ENCODE data around the gene WNT9B.

- TF ChIP-seq, protein P1, sequence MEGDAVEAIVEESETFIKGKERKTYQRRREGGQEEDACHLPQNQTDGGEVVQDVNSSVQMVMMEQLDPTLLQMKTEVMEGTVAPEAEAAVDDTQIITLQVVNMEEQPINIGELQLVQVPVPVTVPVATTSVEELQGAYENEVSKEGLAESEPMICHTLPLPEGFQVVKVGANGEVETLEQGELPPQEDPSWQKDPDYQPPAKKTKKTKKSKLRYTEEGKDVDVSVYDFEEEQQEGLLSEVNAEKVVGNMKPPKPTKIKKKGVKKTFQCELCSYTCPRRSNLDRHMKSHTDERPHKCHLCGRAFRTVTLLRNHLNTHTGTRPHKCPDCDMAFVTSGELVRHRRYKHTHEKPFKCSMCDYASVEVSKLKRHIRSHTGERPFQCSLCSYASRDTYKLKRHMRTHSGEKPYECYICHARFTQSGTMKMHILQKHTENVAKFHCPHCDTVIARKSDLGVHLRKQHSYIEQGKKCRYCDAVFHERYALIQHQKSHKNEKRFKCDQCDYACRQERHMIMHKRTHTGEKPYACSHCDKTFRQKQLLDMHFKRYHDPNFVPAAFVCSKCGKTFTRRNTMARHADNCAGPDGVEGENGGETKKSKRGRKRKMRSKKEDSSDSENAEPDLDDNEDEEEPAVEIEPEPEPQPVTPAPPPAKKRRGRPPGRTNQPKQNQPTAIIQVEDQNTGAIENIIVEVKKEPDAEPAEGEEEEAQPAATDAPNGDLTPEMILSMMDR (IDR thresholded peaks at IDR 0.05) = no peak
- TF ChIP-seq POLR2A (IDR thresholded peaks at IDR 0.05) (no peak), EP300 (IDR thresholded peaks at IDR 0.05; ENCODE audit: low read depth) (no peak), POLR2AphosphoS5 (IDR thresholded peaks at IDR 0.05) (no peak)
Observed at GRCh38 chr17:46881015-46881414, 29.6 kb downstream of the WNT9B start.
